SK-N-SH (cell line): ENCODE data around the gene MUC5AC.
"Not testable (repeated sequence)": the region's sequence is repeated elsewhere in the genome, so short reads cannot be mapped to it uniquely, and the experiment has no call there.

Experiments used
- GATA2 ChIP-seq: sonication (generic); formaldehyde crosslinking; IDR thresholded peaks from 2 replicates; pipeline ENCODE4 v1.5.0; 2020; ENCODE audit warnings: mild to moderate bottlenecking, missing genetic modification reagents
- SMC3 ChIP-seq: IDR thresholded peaks from 2 replicates; pipeline ENCODE4 v1.6.1; 2012; ENCODE audit warnings: low read depth, low read length, improper control_type of control experiment
- TAF1 ChIP-seq: IDR thresholded peaks from 2 replicates; pipeline ENCODE4 v1.6.1; 2012; ENCODE audit warnings: low read depth, mild to moderate bottlenecking, low read length, moderate library complexity, borderline replicate concordance
- TF ChIP-seq, protein P1 (sequence below): fragments of 200-600 bp; sonication (generic); IDR thresholded peaks from 2 replicates; pipeline ENCODE4 v1.6.1; 2017; ENCODE audit warnings: antibody characterized with exemption, mild to moderate bottlenecking, moderate library complexity

DNA sequence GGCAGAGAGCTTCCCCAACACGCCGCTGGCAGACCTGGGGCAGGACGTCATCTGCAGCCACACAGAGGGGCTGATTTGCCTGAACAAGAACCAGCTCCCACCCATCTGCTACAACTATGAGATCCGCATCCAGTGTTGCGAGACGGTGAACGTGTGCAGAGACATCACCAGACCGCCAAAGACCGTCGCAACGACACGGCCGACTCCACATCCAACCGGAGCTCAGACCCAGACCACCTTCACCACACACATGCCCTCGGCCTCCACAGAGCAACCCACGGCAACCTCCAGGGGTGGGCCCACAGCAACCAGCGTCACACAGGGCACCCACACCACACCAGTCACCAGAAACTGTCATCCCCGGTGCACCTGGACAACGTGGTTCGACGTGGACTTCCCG, 26.4 kb downstream of the MUC5AC start:
- TF ChIP-seq, protein P1, sequence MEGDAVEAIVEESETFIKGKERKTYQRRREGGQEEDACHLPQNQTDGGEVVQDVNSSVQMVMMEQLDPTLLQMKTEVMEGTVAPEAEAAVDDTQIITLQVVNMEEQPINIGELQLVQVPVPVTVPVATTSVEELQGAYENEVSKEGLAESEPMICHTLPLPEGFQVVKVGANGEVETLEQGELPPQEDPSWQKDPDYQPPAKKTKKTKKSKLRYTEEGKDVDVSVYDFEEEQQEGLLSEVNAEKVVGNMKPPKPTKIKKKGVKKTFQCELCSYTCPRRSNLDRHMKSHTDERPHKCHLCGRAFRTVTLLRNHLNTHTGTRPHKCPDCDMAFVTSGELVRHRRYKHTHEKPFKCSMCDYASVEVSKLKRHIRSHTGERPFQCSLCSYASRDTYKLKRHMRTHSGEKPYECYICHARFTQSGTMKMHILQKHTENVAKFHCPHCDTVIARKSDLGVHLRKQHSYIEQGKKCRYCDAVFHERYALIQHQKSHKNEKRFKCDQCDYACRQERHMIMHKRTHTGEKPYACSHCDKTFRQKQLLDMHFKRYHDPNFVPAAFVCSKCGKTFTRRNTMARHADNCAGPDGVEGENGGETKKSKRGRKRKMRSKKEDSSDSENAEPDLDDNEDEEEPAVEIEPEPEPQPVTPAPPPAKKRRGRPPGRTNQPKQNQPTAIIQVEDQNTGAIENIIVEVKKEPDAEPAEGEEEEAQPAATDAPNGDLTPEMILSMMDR = not testable (repeated sequence)
- TF ChIP-seq SMC3, TAF1, GATA2: not testable (repeated sequence)
